Stimulated activated CD8-positive, alpha-beta memory T cell treated with anti-CD3 and anti-CD28 coated beads, Interleukin-7, amount 100 ng/mL, for 24 hours (primary cell): ENCODE results near the gene KIAA0825.

Source experiments
- DNase-seq: peaks from one replicate; pipeline ENCODE4 v3.0.0-alpha.2; 2020; ENCODE audit warnings: low read depth

Gene KIAA0825

GRCh38 chr5:94503677-94504076 is 114.7 kb downstream of the KIAA0825 start:
- no peak for DNase-seq

- no peak for DNase-seq
These were observed 117.0 kb downstream of the KIAA0825 start for GRCh38 chr5:94501365-94501764.

GRCh38 chr5:94499806-94500205 is 118.6 kb downstream of the KIAA0825 start:
- DNase-seq, result no peak

GRCh38 chr5:94498199-94498598 is 120.2 kb downstream of the KIAA0825 start:
- DNase-seq, result no peak

GRCh38 chr5:94485067-94485466 is 133.3 kb downstream of the KIAA0825 start:
- no peak for DNase-seq

GRCh38 chr5:94481059-94481458 is 137.3 kb downstream of the KIAA0825 start:
- no peak for DNase-seq

- DNase-seq, result no peak
These were observed 137.9 kb downstream of the KIAA0825 start for GRCh38 chr5:94480486-94480885.

- DNase-seq, result no peak
These were observed 144.5 kb downstream of the KIAA0825 start for GRCh38 chr5:94473936-94474335.

- no peak for DNase-seq
These were observed 146.9 kb downstream of the KIAA0825 start for GRCh38 chr5:94471521-94471920.

- DNase-seq, result no peak
These were observed 147.6 kb downstream of the KIAA0825 start for GRCh38 chr5:94470802-94471201.

- DNase-seq, result no peak
These were observed 148.5 kb downstream of the KIAA0825 start for GRCh38 chr5:94469894-94470329.

GRCh38 chr5:94467954-94468930 is 150.2 kb downstream of the KIAA0825 start:
- no peak for DNase-seq

GRCh38 chr5:94467346-94467953 is 151.0 kb downstream of the KIAA0825 start:
- DNase-seq, result no peak

GRCh38 chr5:94463739-94464138 is 154.7 kb downstream of the KIAA0825 start:
- DNase-seq, result no peak

- no peak for DNase-seq
These were observed 157.3 kb downstream of the KIAA0825 start for GRCh38 chr5:94461131-94461530.

GRCh38 chr5:94459915-94460314 is 158.5 kb downstream of the KIAA0825 start:
- no peak for DNase-seq

GRCh38 chr5:94457788-94458187 is 160.6 kb downstream of the KIAA0825 start:
- DNase-seq, result no peak

- no peak for DNase-seq
These were observed 172.7 kb downstream of the KIAA0825 start for GRCh38 chr5:94445726-94446125.

GRCh38 chr5:94442991-94443390 is 175.4 kb downstream of the KIAA0825 start:
- DNase-seq, result no peak

GRCh38 chr5:94442076-94442475 is 176.3 kb downstream of the KIAA0825 start:
- DNase-seq, result no peak

- no peak for DNase-seq
These were observed 178.4 kb downstream of the KIAA0825 start for GRCh38 chr5:94440015-94440414.

- DNase-seq, result no peak
These were observed 184.8 kb downstream of the KIAA0825 start for GRCh38 chr5:94433397-94434163.

- no peak for DNase-seq
These were observed 185.9 kb downstream of the KIAA0825 start for GRCh38 chr5:94432499-94432898.
